ENCODE data around the gene UBL4A.
A peak's percentile ranks its signal among the peaks of the same experiment; 100 is the strongest.

UBL4A gene

DNA sequence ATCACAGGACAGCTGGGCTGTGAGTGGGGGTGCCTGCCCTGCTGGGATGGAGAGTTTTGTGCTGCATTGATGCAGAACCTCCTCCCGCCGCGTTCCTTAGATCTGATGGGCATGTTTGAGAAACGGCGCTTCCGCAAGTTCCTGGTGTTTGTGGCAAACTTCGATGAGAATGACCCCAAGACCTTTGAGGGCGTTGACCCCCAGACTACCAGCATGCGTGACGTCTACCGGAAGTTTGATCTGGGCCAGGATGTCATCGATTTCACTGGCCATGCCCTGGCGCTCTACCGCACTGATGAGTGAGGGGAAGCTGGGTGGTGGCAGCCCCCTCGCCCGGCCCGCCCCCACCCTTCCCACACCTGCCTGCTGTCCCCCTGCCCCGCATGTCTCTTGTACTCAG, 46.6 kb downstream of the UBL4A start:
- DNase-seq (ENCODE audit: low read depth in 3 of 3): no peak

DNA sequence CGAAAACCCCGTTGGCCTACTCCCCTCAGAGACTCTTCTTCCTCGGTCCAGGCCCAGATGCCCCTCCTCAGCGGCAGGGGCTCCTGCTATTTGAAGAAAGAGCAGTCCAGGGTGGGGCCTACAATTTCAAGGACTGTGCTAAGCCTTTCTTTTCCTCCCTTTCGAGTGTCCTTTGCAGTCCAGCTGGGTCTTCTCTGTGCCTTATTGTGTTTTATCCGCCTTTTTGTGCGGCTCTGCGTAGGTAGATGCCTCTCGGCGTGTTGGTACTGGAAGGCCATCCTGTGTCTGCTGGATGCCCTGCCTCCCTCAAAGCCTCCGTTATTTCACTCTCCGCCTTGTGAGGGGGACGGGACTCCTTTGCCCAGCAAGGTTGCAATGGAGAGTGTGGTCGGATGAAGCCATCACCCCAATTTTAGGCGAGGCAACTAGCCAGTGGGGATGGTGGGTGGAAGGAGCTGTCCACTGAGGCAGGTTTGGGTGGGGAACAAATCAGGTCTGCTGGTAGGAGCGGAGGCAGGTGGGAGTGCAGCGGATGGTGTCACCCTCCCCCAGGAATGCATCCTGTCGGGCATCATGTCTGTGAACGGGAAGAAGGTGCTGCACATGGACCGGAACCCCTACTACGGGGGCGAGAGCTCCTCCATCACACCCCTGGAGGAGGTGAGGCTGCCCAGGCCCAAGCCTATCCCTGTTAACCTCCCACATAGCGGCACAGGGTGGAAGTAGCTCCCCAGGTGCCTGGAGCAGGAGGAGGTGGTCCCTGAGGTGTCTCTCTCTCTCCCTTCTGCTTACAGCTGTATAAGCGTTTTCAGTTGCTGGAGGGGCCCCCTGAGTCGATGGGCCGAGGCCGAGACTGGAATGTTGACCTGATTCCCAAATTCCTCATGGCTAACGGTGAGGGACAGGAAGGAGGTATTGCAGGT, 48.2 kb downstream of the UBL4A start:
- DNase-seq (ENCODE audit: low read depth in 3 of 3): no peak

DNA sequence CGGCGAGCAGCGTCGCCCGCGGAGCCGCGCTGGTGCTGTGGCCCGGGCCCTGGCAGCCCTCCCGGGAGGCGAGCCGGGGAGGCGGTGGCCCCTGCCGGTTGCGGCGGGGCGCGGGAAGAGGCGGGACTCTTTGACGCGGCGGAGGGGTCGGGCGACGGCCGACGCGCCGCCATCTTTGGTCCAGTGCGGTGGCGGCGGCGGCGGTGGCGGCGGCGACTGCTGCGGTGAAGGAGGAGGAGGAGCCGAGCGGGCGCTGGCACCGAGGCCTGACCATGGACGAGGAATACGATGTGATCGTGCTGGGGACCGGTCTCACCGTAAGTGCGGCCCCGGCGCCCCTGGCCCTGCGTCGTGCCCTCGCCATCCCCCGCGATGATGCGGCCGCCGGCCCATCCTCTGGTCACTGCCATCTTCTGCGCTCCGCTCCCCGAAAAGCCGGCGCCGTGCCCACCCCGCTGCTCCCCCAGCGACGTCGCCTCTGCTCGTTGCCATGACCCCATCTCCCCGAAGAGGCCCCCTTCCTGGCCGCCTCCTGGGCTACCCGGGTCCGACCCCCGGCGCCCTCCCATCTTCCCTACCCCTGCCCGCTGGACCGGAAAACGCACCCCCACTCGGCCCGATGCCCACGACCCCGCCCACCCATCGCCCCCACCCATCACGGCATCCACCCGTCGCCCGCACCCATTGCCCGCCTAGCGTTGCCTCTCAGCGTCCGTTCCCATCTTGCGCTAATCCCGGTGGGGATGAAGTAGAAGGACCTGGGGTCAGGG, 49.2 kb downstream of the UBL4A start, which contains the start of gene GDI1:
Gene GDI1 (plus strand): TSS at position 172 of the 770 bp plus-strand sequence. CDS start 101 bp downstream, at position 273.
- DNase-seq (ENCODE audit: low read depth in 3 of 3): peak in 1 of 3 experiments; percentile 24

DNA sequence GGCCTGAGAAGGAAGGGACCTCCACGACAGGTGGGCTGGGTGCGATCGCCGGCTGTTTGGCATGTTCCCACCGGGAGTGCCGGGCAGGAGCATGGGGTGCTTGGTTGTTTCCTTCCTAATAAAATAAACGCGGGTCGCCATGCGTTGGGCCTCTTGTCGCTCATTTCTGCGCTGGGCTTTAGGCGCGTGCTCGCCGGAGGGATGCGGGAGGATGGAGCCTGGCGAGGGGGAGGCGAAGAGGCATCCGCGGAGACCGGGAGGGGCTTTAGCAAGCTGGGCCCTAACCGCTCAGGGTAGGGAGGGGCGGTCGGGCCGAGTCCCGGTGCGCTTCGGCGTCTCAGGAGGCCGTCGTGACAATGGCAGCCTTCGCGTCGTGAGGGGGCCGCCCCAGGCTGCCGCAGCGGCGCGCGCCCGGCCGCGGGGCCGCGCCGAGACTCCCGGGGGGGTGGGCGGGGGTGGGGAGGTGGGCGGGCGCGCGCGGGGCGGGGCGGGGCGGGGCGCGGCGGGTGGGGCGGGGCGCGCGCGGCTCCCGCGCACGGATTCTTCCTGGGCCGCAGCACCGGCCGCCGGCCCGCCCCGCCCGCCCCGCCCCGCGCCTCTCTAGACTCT, 49.9 kb downstream of the UBL4A start:
- peak in 2 of 3 experiments; percentile 15 to 30 for DNase-seq (ENCODE audit: low read depth in 3 of 3)

DNA sequence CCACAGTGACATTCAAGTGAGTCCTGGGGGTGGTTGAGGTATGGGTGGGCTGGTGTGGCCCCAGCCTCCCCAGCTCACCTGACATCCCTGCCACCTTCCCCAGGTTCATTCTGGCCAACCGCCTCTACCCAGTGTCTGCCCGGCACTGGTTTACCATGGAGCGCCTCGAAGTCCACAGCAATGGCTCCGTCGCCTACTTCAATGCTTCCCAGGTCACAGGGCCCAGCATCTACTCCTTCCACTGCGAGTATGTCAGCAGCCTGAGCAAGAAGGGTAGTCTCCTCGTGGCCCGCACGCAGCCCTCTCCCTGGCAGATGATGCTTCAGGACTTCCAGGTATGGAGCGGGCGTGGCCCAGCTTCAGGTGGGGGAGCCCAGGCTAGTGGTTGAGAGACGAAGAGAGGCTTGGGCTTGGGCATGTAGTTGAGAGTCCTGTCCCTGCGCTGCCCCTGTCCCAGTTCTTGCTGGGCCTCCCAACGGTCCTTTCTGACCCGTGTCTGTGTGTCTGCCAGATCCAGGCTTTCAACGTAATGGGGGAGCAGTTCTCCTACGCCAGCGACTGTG, 51.2 kb downstream of the UBL4A start:
- DNase-seq (ENCODE audit: low read depth in 3 of 3): no peak

DNA sequence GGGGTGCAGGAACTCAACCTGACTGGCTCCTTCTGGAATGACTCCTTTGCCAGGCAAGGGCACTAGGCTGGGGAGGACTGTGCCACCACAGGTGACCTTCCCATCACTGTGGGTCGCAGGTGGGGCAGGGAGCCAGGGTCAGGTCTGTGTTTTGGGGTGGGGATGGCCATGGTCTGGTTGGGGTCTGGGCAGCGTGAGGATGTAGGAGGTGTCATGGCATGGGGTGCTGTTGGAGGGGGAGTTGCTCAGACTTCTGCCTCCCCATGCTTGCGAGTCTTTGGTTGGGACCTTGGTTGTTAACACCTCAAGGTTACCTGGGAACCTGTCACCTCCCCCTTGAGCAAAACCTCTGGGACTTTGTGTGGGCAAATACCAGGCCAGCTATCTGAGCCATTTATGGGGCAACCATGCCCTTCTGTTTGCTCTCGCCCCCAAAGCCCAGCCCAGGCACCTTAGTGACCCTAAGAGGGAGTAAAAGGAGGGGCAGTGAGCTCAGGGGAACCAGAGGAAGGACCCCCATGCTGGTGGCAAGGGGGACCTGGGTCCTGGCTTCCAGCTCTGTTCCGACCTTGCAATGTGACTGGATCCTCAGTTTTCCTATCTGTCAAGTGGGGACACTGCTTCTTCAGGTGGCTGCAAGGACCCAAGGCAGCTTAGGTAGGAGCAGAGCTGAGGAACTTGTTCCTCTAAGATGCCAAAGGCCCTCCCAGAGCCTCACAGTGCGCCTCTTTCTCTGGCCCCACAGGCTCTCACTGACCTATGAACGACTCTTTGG, 51.8 kb downstream of the UBL4A start:
- no peak for DNase-seq (ENCODE audit: low read depth in 3 of 3)
